Astrocyte (in vitro differentiated cells and primary cell): ENCODE measurements around the gene ATP11A.

Experiments used
- CTCF ChIP-seq: IDR thresholded peaks from 2 replicates; pipeline ENCODE4 v1.5.1; 2011; ENCODE audit warnings: low read depth, mild to moderate bottlenecking, inconsistent platforms, low read length, moderate library complexity; ENCODE audit not compliant: insufficient read depth
- EZH2 ChIP-seq: IDR thresholded peaks from 2 replicates; pipeline ENCODE4 v1.6.1; 2012; ENCODE audit warnings: mild to moderate bottlenecking, low read length, inconsistent platforms; ENCODE audit not compliant: insufficient read depth

GRCh38 chr13:112902669-112903068, 212.8 kb downstream of the ATP11A start:
- TF ChIP-seq CTCF, result no peak
- TF ChIP-seq EZH2, result no peak
